Glomerular endothelial cell (primary cell): ENCODE data around the gene DHRS4L2. TPM values are rescaled to one million over a fixed set of nuclear protein-coding genes. Genes with fewer than 3 reads are reported as not detected.

Experiments used
- DNase-seq: peaks from one replicate; pipeline ENCODE4 v3.0.0-alpha.2; 2011; ENCODE audit warnings: low read depth, low spot score; ENCODE audit errors: extremely low read depth
- total RNA-seq: library from RNA; depleted of rRNA; stranded (reverse); fragments of >200 nt; gene quantifications from 2 replicates; pipeline ENCODE4 v1.2.3, GENCODE V29; 2015

DHRS4L2 gene
- total RNA-seq, 1 donor from 2014 or later, result 8.7 TPM

GRCh38 chr14:24051789-24052655 is 63.3 kb downstream of the DHRS4L2 start, which contains the start of gene CARMIL3:
Gene CARMIL3, plus strand, starts transcription at chr14:24052009. Its CDS starts 145 bp downstream, at chr14:24052154.
- no peak for DNase-seq

GRCh38 chr14:24052656-24053547 is 64.2 kb downstream of the DHRS4L2 start:
- no peak for DNase-seq

GRCh38 chr14:24053548-24054323 is 65.0 kb downstream of the DHRS4L2 start:
- no peak for DNase-seq

- no peak for DNase-seq
Observed at GRCh38 chr14:24054324-24054641, 65.6 kb downstream of the DHRS4L2 start.

GRCh38 chr14:24054646-24055045 is 65.9 kb downstream of the DHRS4L2 start:
- DNase-seq, result no peak

Other genes starting within 250 kb of the DHRS4L2 start
- gene DHRS4, start 35.2 kb upstream of the DHRS4L2 start, total RNA-seq, result 24.2 and 46.5 TPM in 2 replicates
- 0.06 and 0.19 TPM in 2 replicates for gene CARMIL3, start 63.1 kb downstream of the DHRS4L2 start, total RNA-seq
- gene CPNE6, start 82.6 kb downstream of the DHRS4L2 start, total RNA-seq, result not detected in 2 replicates
- 6.4 and 11.4 TPM in 2 replicates for gene PCK2, start 105.4 kb downstream of the DHRS4L2 start, total RNA-seq
- gene DCAF11, start 125.8 kb downstream of the DHRS4L2 start, total RNA-seq, result 36.4 and 57.0 TPM in 2 replicates
- gene NRL, start 126.0 kb downstream of the DHRS4L2 start, total RNA-seq, result 0.70 and 4.9 TPM in 2 replicates
- gene FITM1, start 141.7 kb downstream of the DHRS4L2 start, total RNA-seq, result 0.29 TPM in 1 of 2 replicates, not detected in the other
- gene PSME1, start 147.3 kb downstream of the DHRS4L2 start, total RNA-seq, result 235 and 321 TPM in 2 replicates
- 12.3 and 16.9 TPM in 2 replicates for gene EMC9, start 152.7 kb downstream of the DHRS4L2 start, total RNA-seq
- 101 and 165 TPM in 2 replicates for gene PSME2, start 157.7 kb downstream of the DHRS4L2 start, total RNA-seq
- gene RNF31, start 158.6 kb downstream of the DHRS4L2 start, total RNA-seq, result 42.1 and 77.5 TPM in 2 replicates
- 45.4 and 73.1 TPM in 2 replicates for gene IRF9, start 172.3 kb downstream of the DHRS4L2 start, total RNA-seq
- 46.3 and 55.0 TPM in 2 replicates for gene REC8, start 183.2 kb downstream of the DHRS4L2 start, total RNA-seq
- gene IPO4, start 199.9 kb downstream of the DHRS4L2 start, total RNA-seq, result 41.5 and 52.4 TPM in 2 replicates
- 77.2 and 94.9 TPM in 2 replicates for gene TM9SF1, start 206.5 kb downstream of the DHRS4L2 start, total RNA-seq
- not detected in 2 replicates for gene TSSK4, start 216.8 kb downstream of the DHRS4L2 start, total RNA-seq
- 32.0 and 52.3 TPM in 2 replicates for gene CHMP4A, start 224.6 kb downstream of the DHRS4L2 start, total RNA-seq
- gene MDP1, start 227.1 kb downstream of the DHRS4L2 start, total RNA-seq, result 10.2 and 11.2 TPM in 2 replicates
- 226 and 248 TPM in 2 replicates for gene NEDD8, start 243.4 kb downstream of the DHRS4L2 start, total RNA-seq
- gene GMPR2, start 244.0 kb downstream of the DHRS4L2 start, total RNA-seq, result 51.6 and 94.0 TPM in 2 replicates